IgD-negative memory B cell (primary cell): ENCODE measurements around the gene RAB3IL1. TPM values are rescaled to one million over a fixed set of nuclear protein-coding genes. Genes with fewer than 3 reads are reported as not detected.

Source experiments
- H3K27ac Mint-ChIP-seq, 3 donors: one replicate each; pipeline ENCODE4 v1.8.0; 2020 to 2022; ENCODE audit warnings: mild to moderate bottlenecking in 3 of 3, mixed read lengths in 3 of 3, moderate library complexity in 1 of 3
- H3K27me3 Mint-ChIP-seq: one replicate; pipeline ENCODE4 v1.8.0; 2021; ENCODE audit warnings: mixed read lengths
- H3K36me3 Mint-ChIP-seq: one replicate; pipeline ENCODE4 v1.8.0; 2020; ENCODE audit warnings: mild to moderate bottlenecking, mixed read lengths
- H3K4me1 Mint-ChIP-seq, 3 donors: one replicate each; pipeline ENCODE4 v1.8.0; 2020 to 2022; ENCODE audit warnings: mixed read lengths in 3 of 3, mild to moderate bottlenecking in 1 of 3
- H3K4me3 Mint-ChIP-seq, 4 donors: one replicate each; pipeline ENCODE4 v1.8.0; 2020 to 2022; ENCODE audit warnings: mild to moderate bottlenecking in 4 of 4, mixed read lengths in 4 of 4, moderate library complexity in 3 of 4
- H3K9me3 Mint-ChIP-seq, 3 donors: one replicate each; pipeline ENCODE4 v1.8.0; 2020 to 2021; ENCODE audit warnings: mixed read lengths in 3 of 3, mild to moderate bottlenecking in 1 of 3
- polyA plus RNA-seq: library from polyadenylated mRNA; unstranded; fragments of 300-500 nt; fragmentation: Illumina TruSeq; gene quantifications from one replicate; pipeline ENCODE4 v1.2.3, GENCODE V29; 2021

The RAB3IL1 gene
- polyA plus RNA-seq, 1 donor from 2014 or later: not detected

DNA sequence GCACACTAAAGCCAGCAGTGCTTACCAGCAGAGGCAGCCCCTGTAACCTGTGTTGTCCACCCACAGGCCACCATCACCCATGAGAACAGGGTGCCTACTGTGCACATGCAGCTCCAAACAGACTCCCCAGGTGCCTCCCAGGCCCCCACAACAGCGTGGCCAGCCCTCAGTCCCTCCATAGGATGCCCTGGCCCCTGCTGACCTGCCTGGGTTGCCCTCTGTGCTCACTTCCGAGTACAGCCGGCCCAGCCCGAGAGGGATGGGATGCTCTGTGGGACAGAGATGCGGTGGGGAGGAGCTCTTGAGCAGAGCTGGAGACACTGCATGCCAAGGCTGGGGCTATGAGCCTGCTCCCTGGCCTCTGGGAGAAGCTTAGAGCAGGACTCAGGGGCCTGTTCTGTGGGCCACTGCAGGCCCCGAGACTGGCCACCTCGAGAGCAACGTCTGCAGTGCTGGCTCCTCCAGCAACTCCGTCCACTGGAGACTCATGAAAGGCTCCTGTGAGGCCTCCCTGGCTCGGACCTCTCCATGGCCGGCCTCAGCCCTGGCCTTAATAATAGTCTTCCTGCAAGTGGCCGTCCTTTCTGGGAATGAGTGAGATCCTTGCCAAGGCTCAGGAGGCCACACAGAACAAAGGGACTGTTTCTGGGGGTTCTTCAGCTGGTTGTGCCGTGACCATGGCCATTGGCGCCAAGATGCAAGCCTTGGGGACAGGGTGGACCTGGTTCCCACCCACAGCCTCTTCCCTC, 62.2 kb downstream of the RAB3IL1 start:
- Mint-ChIP-seq H3K4me3 (no peak overlapping the region), H3K9me3 (no peaks in the 10 kb centered on the region), H3K27me3 (no peaks in the 10 kb centered on the region), H3K4me1 (no peaks in the 10 kb centered on the region), H3K27ac (no peak overlapping the region), H3K36me3 (no peaks in the 10 kb centered on the region)

DNA sequence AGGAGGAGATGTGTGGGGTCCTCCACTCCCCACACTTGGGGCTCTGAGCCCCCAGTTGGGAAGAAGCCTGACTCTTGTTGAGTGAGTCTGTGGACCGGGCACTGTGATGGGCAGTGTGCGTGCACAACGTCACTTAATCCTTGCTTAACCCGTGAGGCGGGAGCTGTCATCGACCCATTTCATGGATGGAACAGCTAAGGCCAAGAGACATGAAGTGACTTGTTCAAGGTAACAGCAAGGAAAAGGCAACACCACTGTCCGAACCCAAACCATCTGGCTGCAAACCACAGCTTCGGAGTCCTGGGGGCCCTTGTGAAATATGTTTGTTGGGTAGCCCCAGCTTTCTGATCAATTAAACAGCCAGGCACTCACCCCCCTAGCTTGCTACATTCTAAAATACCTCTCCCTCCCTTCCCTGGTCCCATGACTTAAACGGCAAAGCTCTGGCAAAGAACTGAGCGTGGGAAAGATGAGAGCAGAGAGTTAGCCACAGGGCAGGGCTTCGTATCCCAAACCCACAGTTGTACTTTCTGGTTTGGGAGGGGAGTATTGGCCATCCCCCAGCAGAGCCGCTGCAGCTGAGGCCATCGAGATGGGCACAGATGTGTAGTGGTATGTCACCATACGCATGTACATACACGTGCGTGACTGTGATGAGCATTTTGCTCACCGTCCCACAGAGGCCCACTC, 63.0 kb downstream of the RAB3IL1 start:
- no peaks in the 10 kb centered on the region for H3K27me3 Mint-ChIP-seq
- H3K4me3 Mint-ChIP-seq: no peak overlapping the region
- no peaks in the 10 kb centered on the region for H3K9me3 Mint-ChIP-seq
- H3K4me1 Mint-ChIP-seq: peaks cover 0 to 1% (median 0%) of the 10 kb centered on the region in 3 donors
- H3K27ac Mint-ChIP-seq: no peak overlapping the region
- H3K36me3 Mint-ChIP-seq: no peaks in the 10 kb centered on the region

DNA sequence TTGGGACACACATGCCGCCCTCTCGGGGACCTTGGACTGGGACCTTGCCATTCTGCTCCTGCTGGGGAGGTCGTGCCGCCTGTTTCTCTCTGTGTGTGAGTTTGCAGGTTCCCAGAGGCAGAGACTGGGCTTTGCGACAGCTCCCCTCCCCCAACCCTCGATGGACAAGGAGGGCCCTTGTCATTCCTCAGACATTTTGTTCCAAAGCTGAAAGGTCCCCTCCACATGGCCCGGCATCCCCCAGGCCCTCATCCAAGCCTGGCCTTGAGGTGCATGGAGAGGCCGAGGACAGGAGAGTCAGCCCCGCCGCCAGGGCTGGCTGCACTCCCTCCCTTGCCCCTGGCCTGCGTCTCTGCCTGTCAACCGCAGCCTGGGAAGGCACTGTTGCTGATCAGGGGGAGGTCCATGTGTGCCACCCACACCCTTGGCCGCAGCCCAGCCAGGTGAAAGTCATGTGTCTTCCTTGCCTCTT, 63.6 kb downstream of the RAB3IL1 start:
- no peaks in the 10 kb centered on the region for H3K9me3 Mint-ChIP-seq
- H3K27ac Mint-ChIP-seq: no peak overlapping the region
- peaks cover 0 to 1% (median 0%) of the 10 kb centered on the region in 3 donors for H3K4me1 Mint-ChIP-seq
- no peaks in the 10 kb centered on the region for H3K36me3 Mint-ChIP-seq
- H3K27me3 Mint-ChIP-seq: no peaks in the 10 kb centered on the region
- H3K4me3 Mint-ChIP-seq: no peak overlapping the region

DNA sequence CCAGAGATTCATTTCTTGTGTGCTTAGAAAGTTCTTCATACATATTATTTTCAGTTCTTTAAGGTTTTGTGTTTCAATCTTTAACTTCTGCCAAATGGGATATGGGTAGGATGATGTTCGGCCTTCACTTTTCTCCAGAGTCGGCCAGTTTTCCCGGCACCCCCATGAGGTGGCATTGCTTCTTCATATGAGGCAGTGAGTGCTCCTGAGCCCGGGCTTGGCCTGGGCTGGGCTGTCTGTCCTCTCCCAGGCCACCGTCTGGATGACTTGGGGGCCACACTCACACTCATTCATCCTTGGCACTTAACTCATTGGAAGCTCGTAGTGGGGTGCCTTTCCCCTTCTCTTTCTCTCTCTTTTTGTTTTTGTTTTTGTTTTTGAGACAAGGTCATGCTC, 65.5 kb downstream of the RAB3IL1 start:
- no peak overlapping the region for H3K27ac Mint-ChIP-seq
- no peaks in the 10 kb centered on the region for H3K27me3 Mint-ChIP-seq
- peaks cover 0 to 1% (median 0%) of the 10 kb centered on the region in 3 donors for H3K4me1 Mint-ChIP-seq
- H3K9me3 Mint-ChIP-seq: no peaks in the 10 kb centered on the region
- H3K4me3 Mint-ChIP-seq: no peak overlapping the region
- H3K36me3 Mint-ChIP-seq: no peaks in the 10 kb centered on the region

DNA sequence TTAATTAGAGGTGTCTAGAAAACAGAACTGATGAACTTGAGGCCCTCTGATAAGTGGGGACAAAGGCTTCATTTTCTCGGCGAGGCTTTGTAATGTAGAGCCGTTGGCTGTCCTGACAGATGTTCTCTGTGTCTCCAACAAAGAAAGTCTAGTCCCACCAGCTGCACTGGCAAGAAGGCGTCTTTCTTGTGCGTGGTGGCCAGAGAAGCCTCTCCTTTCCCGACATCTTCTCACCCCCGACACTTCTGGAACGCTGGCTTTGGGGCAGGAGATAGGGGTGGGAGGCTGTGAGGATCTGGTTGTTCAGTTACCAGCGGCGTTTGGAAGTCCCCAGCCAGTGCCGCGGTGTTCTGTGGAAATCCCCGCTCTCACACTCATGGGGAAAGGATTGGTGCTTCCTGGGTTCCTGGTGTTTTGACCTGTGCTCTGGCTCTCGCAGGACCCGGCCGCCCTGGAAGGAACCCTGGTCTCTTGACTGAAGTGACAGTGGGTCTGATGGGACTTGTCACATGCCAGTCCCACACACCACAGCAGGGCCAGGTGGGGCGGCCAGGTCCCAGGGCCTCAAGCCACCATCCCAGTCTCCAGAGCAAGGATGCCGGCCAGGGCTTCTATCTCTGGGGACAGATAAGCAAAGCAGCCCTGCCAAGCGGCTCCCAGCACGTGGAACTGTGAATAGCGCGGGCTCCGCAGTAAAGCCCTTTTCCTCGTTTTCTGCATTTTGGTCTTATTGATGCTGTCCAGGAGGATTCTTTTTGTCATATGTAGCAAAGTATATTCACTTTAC, 66.1 kb downstream of the RAB3IL1 start:
- no peaks in the 10 kb centered on the region for H3K36me3 Mint-ChIP-seq
- H3K9me3 Mint-ChIP-seq: no peaks in the 10 kb centered on the region
- no peak overlapping the region for H3K4me3 Mint-ChIP-seq
- peaks cover 0 to 1% (median 0%) of the 10 kb centered on the region in 3 donors for H3K4me1 Mint-ChIP-seq
- H3K27me3 Mint-ChIP-seq: no peaks in the 10 kb centered on the region
- no peak overlapping the region for H3K27ac Mint-ChIP-seq

DNA sequence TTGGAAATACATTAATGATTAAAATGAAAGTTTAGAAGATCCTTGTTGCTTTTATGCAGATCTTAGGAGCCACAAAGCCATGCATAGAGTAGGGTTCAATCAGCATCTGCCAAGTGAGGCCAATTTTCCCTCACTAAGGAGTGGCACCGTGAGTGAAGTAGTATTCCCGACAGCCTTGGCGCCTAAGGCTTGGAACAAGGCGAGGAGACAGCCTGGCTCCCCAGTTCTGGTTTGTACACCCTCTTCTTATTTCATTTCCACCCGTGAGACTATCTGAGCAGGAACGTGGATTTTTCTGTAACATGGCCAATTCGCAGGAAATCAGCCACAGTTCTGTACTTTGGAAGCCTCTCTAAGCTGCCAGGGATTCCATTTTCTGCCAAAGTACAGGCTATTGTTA, 66.7 kb downstream of the RAB3IL1 start:
- Mint-ChIP-seq H3K4me3 (no peak overlapping the region), H3K9me3 (no peaks in the 10 kb centered on the region), H3K36me3 (no peaks in the 10 kb centered on the region), H3K27me3 (no peaks in the 10 kb centered on the region), H3K27ac (no peak overlapping the region), H3K4me1 (peaks cover 0 to 1% (median 0%) of the 10 kb centered on the region in 3 donors)

DNA sequence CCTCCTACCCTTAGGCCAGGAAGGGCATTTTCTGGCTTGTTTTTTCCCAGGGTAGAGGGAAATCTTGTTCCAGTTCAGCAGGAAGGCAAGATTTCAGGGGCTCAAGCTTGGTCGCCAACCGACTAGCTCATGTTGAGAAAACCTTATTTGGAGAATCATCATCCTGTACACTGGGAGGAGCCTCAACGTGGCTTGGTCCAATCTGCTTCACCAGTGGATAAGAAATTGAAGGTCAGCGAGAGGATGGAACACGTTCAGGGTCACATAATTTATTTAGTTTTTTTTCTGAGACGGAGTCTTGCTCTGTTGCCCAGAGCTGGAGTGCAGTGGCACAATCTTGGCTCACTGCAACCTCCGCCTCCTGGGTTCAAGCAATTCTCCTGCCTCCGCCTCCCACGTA, 68.7 kb downstream of the RAB3IL1 start:
- Mint-ChIP-seq H3K36me3 (no peaks in the 10 kb centered on the region), H3K4me3 (no peak overlapping the region), H3K4me1 (peaks cover 0 to 1% (median 0%) of the 10 kb centered on the region in 3 donors), H3K27ac (no peak overlapping the region), H3K27me3 (no peaks in the 10 kb centered on the region), H3K9me3 (no peaks in the 10 kb centered on the region)

DNA sequence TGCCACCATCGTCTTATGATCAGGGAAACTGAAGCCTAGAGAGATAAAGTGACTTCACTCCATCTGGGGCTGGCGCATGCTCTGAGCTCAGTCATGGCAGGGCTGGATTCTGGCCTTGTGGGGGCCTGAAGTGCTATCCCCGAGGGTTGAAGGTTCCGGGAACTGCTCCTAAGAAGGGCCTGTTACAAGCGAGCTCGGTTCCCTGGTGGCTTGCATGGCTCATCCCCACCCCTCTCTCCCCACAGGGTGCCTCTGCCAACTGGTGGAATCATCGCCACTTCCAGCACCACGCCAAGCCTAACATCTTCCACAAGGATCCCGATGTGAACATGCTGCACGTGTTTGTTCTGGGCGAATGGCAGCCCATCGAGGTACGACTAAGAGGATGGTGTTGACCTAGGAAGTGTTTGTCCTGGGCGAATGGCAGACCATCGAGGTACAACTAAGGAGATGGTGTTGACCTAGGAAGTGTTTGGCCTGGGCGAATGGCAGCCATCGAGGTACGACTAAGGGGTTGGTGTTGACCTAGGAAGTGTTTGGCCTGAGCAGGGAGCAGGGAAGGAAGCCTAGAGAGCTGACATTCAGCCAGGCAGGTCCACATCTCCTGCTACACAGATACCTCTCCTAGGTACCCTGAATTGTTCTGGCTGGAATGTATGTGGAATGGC, 69.3 kb downstream of the RAB3IL1 start:
- H3K27me3 Mint-ChIP-seq: no peaks in the 10 kb centered on the region
- no peak overlapping the region for H3K27ac Mint-ChIP-seq
- no peaks in the 10 kb centered on the region for H3K9me3 Mint-ChIP-seq
- no peaks in the 10 kb centered on the region for H3K36me3 Mint-ChIP-seq
- peaks cover 0 to 1% (median 0%) of the 10 kb centered on the region in 3 donors for H3K4me1 Mint-ChIP-seq
- H3K4me3 Mint-ChIP-seq: no peak overlapping the region

Other genes starting within 250 kb of the RAB3IL1 start
- gene DAGLA, start 237.2 kb downstream of the RAB3IL1 start, polyA plus RNA-seq: not detected
- not detected for gene MYRF, start 164.9 kb downstream of the RAB3IL1 start, polyA plus RNA-seq
- 210 TPM for gene TMEM258, start 125.0 kb downstream of the RAB3IL1 start, polyA plus RNA-seq
- gene FEN1, start 124.7 kb downstream of the RAB3IL1 start, polyA plus RNA-seq: 12.6 TPM
- gene FADS1, start 100.6 kb downstream of the RAB3IL1 start, polyA plus RNA-seq: 1.6 TPM
- 0.63 TPM for gene FADS2, start 89.3 kb downstream of the RAB3IL1 start, polyA plus RNA-seq
- gene FADS3, start 26.0 kb downstream of the RAB3IL1 start, polyA plus RNA-seq: 21.8 TPM
- gene BEST1, start 32.8 kb upstream of the RAB3IL1 start, polyA plus RNA-seq: 1.2 TPM
- gene FTH1, start 50.1 kb upstream of the RAB3IL1 start, polyA plus RNA-seq: 4,223 TPM
- 2.8 TPM for gene INCENP, start 206.4 kb upstream of the RAB3IL1 start, polyA plus RNA-seq